Fibroblast of lung (primary cell): Measurements from ENCODE around the gene OR2AT4.

Experiments used
- EZH2 ChIP-seq: IDR thresholded peaks from 2 replicates; pipeline ENCODE4 v1.5.1; 2012; ENCODE audit warnings: low read length, control low read depth, mild to moderate bottlenecking; ENCODE audit errors: missing control alignments
- TF ChIP-seq, protein P1 (sequence below), 2 donors: IDR thresholded peaks in 1 of 2; conservative IDR thresholded peaks in 1 of 2; 1 replicate in 1 of 2; 2 replicates in 1 of 2; pipeline ENCODE4 v1.5.1; 2011 to 2012; ENCODE audit warnings: low read length in 2 of 2, control low read depth in 1 of 2, inconsistent platforms in 1 of 2, low read depth in 1 of 2, mild to moderate bottlenecking in 1 of 2

- TF ChIP-seq, protein P1, sequence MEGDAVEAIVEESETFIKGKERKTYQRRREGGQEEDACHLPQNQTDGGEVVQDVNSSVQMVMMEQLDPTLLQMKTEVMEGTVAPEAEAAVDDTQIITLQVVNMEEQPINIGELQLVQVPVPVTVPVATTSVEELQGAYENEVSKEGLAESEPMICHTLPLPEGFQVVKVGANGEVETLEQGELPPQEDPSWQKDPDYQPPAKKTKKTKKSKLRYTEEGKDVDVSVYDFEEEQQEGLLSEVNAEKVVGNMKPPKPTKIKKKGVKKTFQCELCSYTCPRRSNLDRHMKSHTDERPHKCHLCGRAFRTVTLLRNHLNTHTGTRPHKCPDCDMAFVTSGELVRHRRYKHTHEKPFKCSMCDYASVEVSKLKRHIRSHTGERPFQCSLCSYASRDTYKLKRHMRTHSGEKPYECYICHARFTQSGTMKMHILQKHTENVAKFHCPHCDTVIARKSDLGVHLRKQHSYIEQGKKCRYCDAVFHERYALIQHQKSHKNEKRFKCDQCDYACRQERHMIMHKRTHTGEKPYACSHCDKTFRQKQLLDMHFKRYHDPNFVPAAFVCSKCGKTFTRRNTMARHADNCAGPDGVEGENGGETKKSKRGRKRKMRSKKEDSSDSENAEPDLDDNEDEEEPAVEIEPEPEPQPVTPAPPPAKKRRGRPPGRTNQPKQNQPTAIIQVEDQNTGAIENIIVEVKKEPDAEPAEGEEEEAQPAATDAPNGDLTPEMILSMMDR (conservative IDR thresholded peaks at IDR 0.05 in 1 of 2, IDR thresholded peaks at IDR 0.05 in 1 of 2; ENCODE audit: low read depth in 1 of 2, low read length in 2 of 2): no peak
- no peak for TF ChIP-seq EZH2
Observed at GRCh38 chr11:75118577-75118976, 21.9 kb upstream of the OR2AT4 start.
